Activated naive CD8-positive, alpha-beta T cell treated with anti-CD3 and anti-CD28 coated beads, Interleukin-2, amount 10 ng/mL, durations not matched to agents 7 days and 5 days (primary cell): ENCODE data around the gene NNAT. TPM values are rescaled to one million over a fixed set of nuclear protein-coding genes. Genes with fewer than 3 reads are reported as not detected.
A peak's percentile ranks its signal among the peaks of the same experiment; 100 is the strongest.
"Not testable (repeated sequence)": the region's sequence is repeated elsewhere in the genome, so short reads cannot be mapped to it uniquely, and the experiment has no call there.

ENCODE experiments used
- ATAC-seq: fragments of 150-1000 bp; cut with Tn5 transposase; one replicate; pipeline ENCODE4 v1.10.0; 2021; ENCODE audit warnings: low read depth, moderate library complexity
- POLR2A ChIA-PET: fragments of 350-600 bp; sonication (Branson Sonifier 250); formaldehyde crosslinking; loops from one replicate; lab custom pipeline; 2021; ENCODE audit warnings: antibody characterized with exemption; lab: Charles Lee
- DNase-seq: peaks from one replicate; pipeline ENCODE4 v3.0.0; 2021
- H3K27ac Mint-ChIP-seq: one replicate; pipeline ENCODE4 v1.8.0; 2022; ENCODE audit warnings: mild to moderate bottlenecking, mixed read lengths
- H3K27me3 Mint-ChIP-seq: one replicate; pipeline ENCODE4 v1.8.0; 2022; ENCODE audit warnings: mild to moderate bottlenecking, moderate library complexity, mixed read lengths
- H3K36me3 Mint-ChIP-seq: one replicate; pipeline ENCODE4 v1.8.0; 2021; ENCODE audit warnings: mild to moderate bottlenecking, mixed read lengths
- H3K4me1 Mint-ChIP-seq: one replicate; pipeline ENCODE4 v1.8.0; 2021; ENCODE audit warnings: mixed read lengths
- H3K4me3 Mint-ChIP-seq: one replicate; pipeline ENCODE4 v1.8.0; 2022; ENCODE audit warnings: mild to moderate bottlenecking, moderate library complexity, mixed read lengths
- H3K9me3 Mint-ChIP-seq: one replicate; pipeline ENCODE4 v1.8.0; 2021; ENCODE audit warnings: mixed read lengths
- total RNA-seq, 2 experiments: library from RNA; stranded (reverse); gene quantifications; one replicate each; pipeline ENCODE4 v1.2.3, GENCODE V29; 2021

NNAT gene
- total RNA-seq = under 1 TPM in 1 of 2 experiments, not detected in 1; 0.58 TPM

- Mint-ChIP-seq H3K36me3 (peaks cover 14% of the 10 kb centered on the region), H3K4me3 (peak within 1 kb of the TSS; percentile 67), H3K27ac (peak within 1 kb of the TSS; percentile 11), H3K9me3 (no peaks in the 10 kb centered on the region), H3K27me3 (no peaks in the 10 kb centered on the region), H3K4me1 (peaks cover 27% of the 10 kb centered on the region)
- DNase-seq (no peak), ATAC-seq (no peak)
- POLR2A ChIA-PET = no interaction called here
Measured at GRCh38 chr20:37521061-37521771, at the start of gene NNAT. NNAT (plus strand) TSS chr20:37521250; CDS start chr20:37521332, 82 bp downstream.

- Mint-ChIP-seq H3K27ac (no peak overlapping the region), H3K4me3 (no peak overlapping the region), H3K4me1 (peaks cover 5% of the 10 kb centered on the region), H3K36me3 (no peaks in the 10 kb centered on the region), H3K27me3 (no peaks in the 10 kb centered on the region), H3K9me3 (no peaks in the 10 kb centered on the region)
- DNase-seq = no peak
- ATAC-seq = no peak
- POLR2A ChIA-PET = no interaction called here
Measured at GRCh38 chr20:37471741-37472235, 49.3 kb upstream of the NNAT start.

- H3K4me3 Mint-ChIP-seq, H3K27ac Mint-ChIP-seq, POLR2A ChIA-PET, H3K27me3 Mint-ChIP-seq, H3K9me3 Mint-ChIP-seq, DNase-seq, H3K4me1 Mint-ChIP-seq, ATAC-seq, H3K36me3 Mint-ChIP-seq: not testable (repeated sequence)
Measured at GRCh38 chr20:37472435-37472834, 48.6 kb upstream of the NNAT start.

- Mint-ChIP-seq H3K9me3 (no peaks in the 10 kb centered on the region), H3K36me3 (no peaks in the 10 kb centered on the region), H3K4me1 (peaks cover 5% of the 10 kb centered on the region)
Measured at GRCh38 chr20:37473249-37474000, 47.6 kb upstream of the NNAT start.

GRCh38 chr20:37474386-37474785 is 46.7 kb upstream of the NNAT start:
- Mint-ChIP-seq H3K4me1 (peaks cover under 1% of the 10 kb centered on the region), H3K27me3 (peaks cover 5% of the 10 kb centered on the region), H3K4me3 (no peak overlapping the region), H3K36me3 (no peaks in the 10 kb centered on the region), H3K9me3 (no peaks in the 10 kb centered on the region), H3K27ac (no peak overlapping the region)
- POLR2A ChIA-PET = no interaction called here
- DNase-seq = no peak
- ATAC-seq = no peak

More at GRCh38 chr20:37473249-37474000, 47.6 kb upstream of the NNAT start:
- Mint-ChIP-seq H3K27ac (no peak overlapping the region), H3K4me3 (no peak overlapping the region), H3K27me3 (peaks cover 5% of the 10 kb centered on the region)
- no peak for DNase-seq
- no peak for ATAC-seq
- POLR2A ChIA-PET = no interaction called here

- H3K4me3 Mint-ChIP-seq = no peak overlapping the region
- H3K4me1 Mint-ChIP-seq = no peaks in the 10 kb centered on the region
- H3K27me3 Mint-ChIP-seq = peaks cover 5% of the 10 kb centered on the region
- no peaks in the 10 kb centered on the region for H3K36me3 Mint-ChIP-seq
- POLR2A ChIA-PET = no interaction called here
- no peak overlapping the region for H3K27ac Mint-ChIP-seq
- H3K9me3 Mint-ChIP-seq = no peaks in the 10 kb centered on the region
- ATAC-seq (no peak), DNase-seq (no peak)
Measured at GRCh38 chr20:37475252-37475651, 45.8 kb upstream of the NNAT start.

GRCh38 chr20:37477041-37477440 is 44.0 kb upstream of the NNAT start:
- ATAC-seq (no peak), DNase-seq (no peak)
- Mint-ChIP-seq H3K36me3 (no peaks in the 10 kb centered on the region), H3K9me3 (no peaks in the 10 kb centered on the region), H3K4me3 (no peak overlapping the region), H3K27me3 (peaks cover 10% of the 10 kb centered on the region), H3K27ac (no peak overlapping the region), H3K4me1 (no peaks in the 10 kb centered on the region)
- POLR2A ChIA-PET = no interaction called here

- no peaks in the 10 kb centered on the region for H3K4me1 Mint-ChIP-seq
- POLR2A ChIA-PET = no interaction called here
- H3K36me3 Mint-ChIP-seq = no peaks in the 10 kb centered on the region
- H3K27me3 Mint-ChIP-seq = peaks cover 15% of the 10 kb centered on the region
- no peaks in the 10 kb centered on the region for H3K9me3 Mint-ChIP-seq
- DNase-seq = no peak
- no peak overlapping the region for H3K27ac Mint-ChIP-seq
- no peak for ATAC-seq
- no peak overlapping the region for H3K4me3 Mint-ChIP-seq
Measured at GRCh38 chr20:37479266-37479665, 41.8 kb upstream of the NNAT start.

- DNase-seq (no peak), ATAC-seq (no peak)
- no peak overlapping the region for H3K4me3 Mint-ChIP-seq
- no peaks in the 10 kb centered on the region for H3K9me3 Mint-ChIP-seq
- H3K27me3 Mint-ChIP-seq = peaks cover 19% of the 10 kb centered on the region
- no peaks in the 10 kb centered on the region for H3K4me1 Mint-ChIP-seq
- no peaks in the 10 kb centered on the region for H3K36me3 Mint-ChIP-seq
- POLR2A ChIA-PET = no interaction called here
- H3K27ac Mint-ChIP-seq = no peak overlapping the region
Measured at GRCh38 chr20:37479925-37480691, 40.9 kb upstream of the NNAT start.

GRCh38 chr20:37480919-37481318 is 40.1 kb upstream of the NNAT start:
- Mint-ChIP-seq H3K4me3 (no peak overlapping the region), H3K36me3 (no peaks in the 10 kb centered on the region), H3K27ac (no peak overlapping the region), H3K27me3 (peaks cover 19% of the 10 kb centered on the region), H3K9me3 (no peaks in the 10 kb centered on the region), H3K4me1 (no peaks in the 10 kb centered on the region)
- ATAC-seq (no peak), DNase-seq (no peak)
- POLR2A ChIA-PET = no interaction called here

GRCh38 chr20:37481610-37482009 is 39.4 kb upstream of the NNAT start:
- no peak overlapping the region for H3K27ac Mint-ChIP-seq
- POLR2A ChIA-PET = no interaction called here
- H3K4me3 Mint-ChIP-seq = no peak overlapping the region
- no peak for ATAC-seq
- no peaks in the 10 kb centered on the region for H3K36me3 Mint-ChIP-seq
- no peaks in the 10 kb centered on the region for H3K4me1 Mint-ChIP-seq
- H3K9me3 Mint-ChIP-seq = no peaks in the 10 kb centered on the region
- no peak for DNase-seq
- peaks cover 19% of the 10 kb centered on the region for H3K27me3 Mint-ChIP-seq

- no peak overlapping the region for H3K4me3 Mint-ChIP-seq
- no peak overlapping the region for H3K27ac Mint-ChIP-seq
- H3K9me3 Mint-ChIP-seq = no peaks in the 10 kb centered on the region
- no peaks in the 10 kb centered on the region for H3K36me3 Mint-ChIP-seq
- no peak for ATAC-seq
- no peaks in the 10 kb centered on the region for H3K4me1 Mint-ChIP-seq
- peaks cover 23% of the 10 kb centered on the region for H3K27me3 Mint-ChIP-seq
- POLR2A ChIA-PET = no interaction called here
- no peak for DNase-seq
Measured at GRCh38 chr20:37484331-37484730, 36.7 kb upstream of the NNAT start.

GRCh38 chr20:37486209-37486608 is 34.8 kb upstream of the NNAT start:
- peaks cover 20% of the 10 kb centered on the region for H3K27me3 Mint-ChIP-seq
- H3K4me3 Mint-ChIP-seq, H3K27ac Mint-ChIP-seq, H3K9me3 Mint-ChIP-seq, ATAC-seq, H3K36me3 Mint-ChIP-seq, DNase-seq, POLR2A ChIA-PET, H3K4me1 Mint-ChIP-seq: not testable (repeated sequence)
